Prostate gland (tissue), 2 donors: Measurements from ENCODE around the gene DZIP1.

Experiments
- POLR2A ChIP-seq: fragments of 450-650 bp; IDR thresholded peaks from one replicate; pipeline ENCODE4 v1.6.1; 2016; ENCODE audit warnings: antibody characterized with exemption, mild to moderate bottlenecking
- TF ChIP-seq, protein P1 (sequence below), 4 experiments: fragments of 200-600 bp in 2 of 4; fragments of 450-650 bp in 2 of 4; sonication (generic) in 2 of 4; IDR thresholded peaks; 1 replicate in 3 of 4; 2 replicates in 1 of 4; pipeline ENCODE4 v1.5.1; 2016 to 2019; ENCODE audit warnings: antibody characterized with exemption in 4 of 4, mild to moderate bottlenecking in 2 of 4, moderate library complexity in 2 of 4

DNA sequence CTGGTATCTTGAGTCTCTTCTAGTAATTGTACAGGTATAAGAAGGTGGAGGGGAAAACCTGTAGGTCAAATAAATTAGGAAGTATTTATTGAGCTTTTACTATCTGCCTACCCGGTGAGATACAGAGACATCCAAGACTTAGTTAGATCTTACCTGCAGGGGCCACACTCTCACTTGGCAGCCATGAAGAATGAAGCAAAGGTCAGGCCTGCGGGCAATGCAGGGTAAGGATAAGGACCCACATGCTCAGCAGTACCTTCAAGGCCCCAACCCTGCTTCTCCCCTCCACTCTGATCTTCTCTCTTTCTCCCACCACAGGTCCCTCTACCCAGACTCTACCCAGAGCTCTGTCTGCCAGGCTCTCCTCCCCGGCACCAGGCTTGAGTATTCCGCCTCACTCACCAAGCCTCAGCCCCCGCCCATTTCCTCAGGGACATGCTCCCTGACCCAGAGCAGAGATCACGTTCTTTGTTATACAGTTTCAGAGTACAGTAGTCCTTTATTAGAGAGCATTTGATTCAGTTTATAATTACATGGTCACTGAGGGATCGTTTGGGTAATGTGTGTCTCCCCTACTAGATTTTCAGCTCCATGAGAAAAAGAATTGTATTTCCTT lies 110.9 kb downstream of the DZIP1 start:
- TF ChIP-seq, protein P1, sequence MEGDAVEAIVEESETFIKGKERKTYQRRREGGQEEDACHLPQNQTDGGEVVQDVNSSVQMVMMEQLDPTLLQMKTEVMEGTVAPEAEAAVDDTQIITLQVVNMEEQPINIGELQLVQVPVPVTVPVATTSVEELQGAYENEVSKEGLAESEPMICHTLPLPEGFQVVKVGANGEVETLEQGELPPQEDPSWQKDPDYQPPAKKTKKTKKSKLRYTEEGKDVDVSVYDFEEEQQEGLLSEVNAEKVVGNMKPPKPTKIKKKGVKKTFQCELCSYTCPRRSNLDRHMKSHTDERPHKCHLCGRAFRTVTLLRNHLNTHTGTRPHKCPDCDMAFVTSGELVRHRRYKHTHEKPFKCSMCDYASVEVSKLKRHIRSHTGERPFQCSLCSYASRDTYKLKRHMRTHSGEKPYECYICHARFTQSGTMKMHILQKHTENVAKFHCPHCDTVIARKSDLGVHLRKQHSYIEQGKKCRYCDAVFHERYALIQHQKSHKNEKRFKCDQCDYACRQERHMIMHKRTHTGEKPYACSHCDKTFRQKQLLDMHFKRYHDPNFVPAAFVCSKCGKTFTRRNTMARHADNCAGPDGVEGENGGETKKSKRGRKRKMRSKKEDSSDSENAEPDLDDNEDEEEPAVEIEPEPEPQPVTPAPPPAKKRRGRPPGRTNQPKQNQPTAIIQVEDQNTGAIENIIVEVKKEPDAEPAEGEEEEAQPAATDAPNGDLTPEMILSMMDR (IDR thresholded peaks at IDR 0.05), result no peak
- TF ChIP-seq POLR2A, result no peak
